ENCODE data around the gene THADA.
"Not testable (repeated sequence)": the region's sequence is repeated elsewhere in the genome, so short reads cannot be mapped to it uniquely, and the experiment has no call there.

THADA gene

GRCh38 chr2:43559391-43560230 lies 36.2 kb downstream of the THADA start:
- H3K27ac ChIP-seq: no peak overlapping the region
- H3K4me1 ChIP-seq (ENCODE audit: control insufficient read depth in 1 of 2, insufficient read depth in 1 of 2, low read depth in 1 of 2, low read length in 1 of 2): no peaks in the 10 kb centered on the region
- H3K9me3 ChIP-seq: no peaks in the 10 kb centered on the region
- peaks cover 60% of the 10 kb centered on the region for H3K36me3 ChIP-seq
- TF ChIP-seq CTCF (IDR thresholded peaks at IDR 0.05): no peak
- H3K27me3 ChIP-seq: no peaks in the 10 kb centered on the region
- no peak overlapping the region for H3K4me3 ChIP-seq (ENCODE audit: low read depth in 1 of 2, low read length in 1 of 2)

GRCh38 chr2:43557196-43557595 lies 38.6 kb downstream of the THADA start:
- no peak overlapping the region for H3K4me3 ChIP-seq (ENCODE audit: low read depth in 1 of 2, low read length in 1 of 2)
- no peak for TF ChIP-seq CTCF (IDR thresholded peaks at IDR 0.05)
- H3K36me3 ChIP-seq: peaks cover 57% of the 10 kb centered on the region
- no peaks in the 10 kb centered on the region for H3K9me3 ChIP-seq
- no peaks in the 10 kb centered on the region for H3K4me1 ChIP-seq (ENCODE audit: control insufficient read depth in 1 of 2, insufficient read depth in 1 of 2, low read depth in 1 of 2, low read length in 1 of 2)
- no peaks in the 10 kb centered on the region for H3K27me3 ChIP-seq
- H3K27ac ChIP-seq: no peak overlapping the region

- Histone ChIP-seq H3K4me1 (ENCODE audit: control insufficient read depth in 1 of 2, insufficient read depth in 1 of 2, low read depth in 1 of 2, low read length in 1 of 2) (no peaks in the 10 kb centered on the region), H3K27me3 (no peaks in the 10 kb centered on the region), H3K36me3 (peaks cover 65% of the 10 kb centered on the region), H3K9me3 (no peaks in the 10 kb centered on the region), H3K27ac (no peak overlapping the region), H3K4me3 (ENCODE audit: low read depth in 1 of 2, low read length in 1 of 2) (no peak overlapping the region)
- no peak for TF ChIP-seq CTCF (IDR thresholded peaks at IDR 0.05)
Measured at GRCh38 chr2:43556256-43556655, 39.6 kb downstream of the THADA start.

- no peak overlapping the region for H3K4me3 ChIP-seq (ENCODE audit: low read depth in 1 of 2, low read length in 1 of 2)
- no peaks in the 10 kb centered on the region for H3K9me3 ChIP-seq
- no peaks in the 10 kb centered on the region for H3K27me3 ChIP-seq
- no peaks in the 10 kb centered on the region for H3K4me1 ChIP-seq (ENCODE audit: control insufficient read depth in 1 of 2, insufficient read depth in 1 of 2, low read depth in 1 of 2, low read length in 1 of 2)
- H3K27ac ChIP-seq: no peak overlapping the region
- peaks cover 65% of the 10 kb centered on the region for H3K36me3 ChIP-seq
- TF ChIP-seq CTCF (IDR thresholded peaks at IDR 0.05): no peak
Measured at GRCh38 chr2:43553341-43553855, 42.4 kb downstream of the THADA start.

GRCh38 chr2:43551990-43552389 lies 43.8 kb downstream of the THADA start:
- H3K4me3 ChIP-seq (ENCODE audit: low read depth in 1 of 2, low read length in 1 of 2): no peak overlapping the region
- TF ChIP-seq CTCF (IDR thresholded peaks at IDR 0.05): no peak
- no peaks in the 10 kb centered on the region for H3K4me1 ChIP-seq (ENCODE audit: control insufficient read depth in 1 of 2, insufficient read depth in 1 of 2, low read depth in 1 of 2, low read length in 1 of 2)
- no peak overlapping the region for H3K27ac ChIP-seq
- H3K9me3 ChIP-seq: no peaks in the 10 kb centered on the region
- H3K27me3 ChIP-seq: no peaks in the 10 kb centered on the region
- H3K36me3 ChIP-seq: peaks cover 52% of the 10 kb centered on the region

GRCh38 chr2:43548381-43548780 lies 47.5 kb downstream of the THADA start:
- not testable (repeated sequence) for H3K9me3 ChIP-seq; H3K4me3 ChIP-seq (ENCODE audit: low read depth in 1 of 2, low read length in 1 of 2); H3K27me3 ChIP-seq; H3K27ac ChIP-seq; H3K4me1 ChIP-seq (ENCODE audit: control insufficient read depth in 1 of 2, insufficient read depth in 1 of 2, low read depth in 1 of 2, low read length in 1 of 2)
- peaks cover 36% of the 10 kb centered on the region for H3K36me3 ChIP-seq

Data from neutrophil (primary cell).